Measurements from ENCODE around the gene SOX11. TPM values are rescaled to one million over a fixed set of nuclear protein-coding genes. Genes with fewer than 3 reads are reported as not detected.

The SOX11 gene
- polyA plus RNA-seq, 1 donor from 2014 or later: 146 TPM

GRCh38 chr2:5686068-5686467, 6.1 kb upstream of the SOX11 start:
- Histone ChIP-seq H3K27me3 (ENCODE audit: insufficient read depth, low read depth, low read length) (no peaks in the 10 kb centered on the region), H3K9me2 (ENCODE audit: insufficient read depth, low read length) (no peaks in the 10 kb centered on the region), H3K79me2 (replicated peaks; ENCODE audit: insufficient read depth, low read length) (peaks cover 37% of the 10 kb centered on the region), H2AFZ (ENCODE audit: low read depth, low read length) (no peak overlapping the region), H3K4me2 (ENCODE audit: low read length) (no peak overlapping the region), H3K4me3 (ENCODE audit: low read length) (no peak overlapping the region), H3K36me3 (ENCODE audit: insufficient read depth, low read length) (no peaks in the 10 kb centered on the region), H3K27ac (ENCODE audit: low read length) (no peak overlapping the region), H3F3A (ENCODE audit: insufficient read depth, low read length, poor library complexity, severe bottlenecking) (peaks cover 4% of the 10 kb centered on the region), H3K9ac (ENCODE audit: low read length) (no peak overlapping the region), H4K20me1 (ENCODE audit: insufficient read depth) (no peaks in the 10 kb centered on the region), H3K9me3 (ENCODE audit: low read length) (no peaks in the 10 kb centered on the region)
- TF ChIP-seq CTCF (IDR thresholded peaks at IDR 0.05; ENCODE audit: poor library complexity, severe bottlenecking): no peak
- TF ChIP-seq POLR2AphosphoS5 (IDR thresholded peaks at IDR 0.05): no peak
- TF ChIP-seq TAF1 (IDR thresholded peaks at IDR 0.05; ENCODE audit: low read depth): no peak
- TF ChIP-seq EP300 (conservative IDR thresholded peaks at IDR 0.05; ENCODE audit: poor library complexity, severe bottlenecking): no peak
- TF ChIP-seq RAD21 (conservative IDR thresholded peaks at IDR 0.05): no peak
- no peak for TF ChIP-seq MXI1 (conservative IDR thresholded peaks at IDR 0.05; ENCODE audit: poor library complexity, severe bottlenecking)
- TF ChIP-seq EZH2 (IDR thresholded peaks at IDR 0.05; ENCODE audit: borderline replicate concordance, insufficient read depth, low read length, poor library complexity, severe bottlenecking): no peak
- no peak for TF ChIP-seq SMC3 (conservative IDR thresholded peaks at IDR 0.05; ENCODE audit: poor library complexity)
- no peak for TF ChIP-seq REST (IDR thresholded peaks at IDR 0.05; ENCODE audit: borderline replicate concordance)

- Histone ChIP-seq H3K4me3 (ENCODE audit: low read length) (no peak overlapping the region), H3K9me3 (ENCODE audit: low read length) (no peaks in the 10 kb centered on the region), H3K79me2 (replicated peaks; ENCODE audit: insufficient read depth, low read length) (peaks cover 37% of the 10 kb centered on the region), H3F3A (ENCODE audit: insufficient read depth, low read length, poor library complexity, severe bottlenecking) (peaks cover 4% of the 10 kb centered on the region), H3K36me3 (ENCODE audit: insufficient read depth, low read length) (no peaks in the 10 kb centered on the region), H3K27me3 (ENCODE audit: insufficient read depth, low read depth, low read length) (no peaks in the 10 kb centered on the region), H3K9ac (ENCODE audit: low read length) (no peak overlapping the region), H2AFZ (ENCODE audit: low read depth, low read length) (no peak overlapping the region), H3K9me2 (ENCODE audit: insufficient read depth, low read length) (no peaks in the 10 kb centered on the region), H3K4me2 (ENCODE audit: low read length) (no peak overlapping the region), H4K20me1 (ENCODE audit: insufficient read depth) (no peaks in the 10 kb centered on the region), H3K27ac (ENCODE audit: low read length) (no peak overlapping the region)
- TF ChIP-seq RAD21 (conservative IDR thresholded peaks at IDR 0.05) (no peak), EZH2 (IDR thresholded peaks at IDR 0.05; ENCODE audit: borderline replicate concordance, insufficient read depth, low read length, poor library complexity, severe bottlenecking) (no peak), EP300 (conservative IDR thresholded peaks at IDR 0.05; ENCODE audit: poor library complexity, severe bottlenecking) (no peak), CTCF (IDR thresholded peaks at IDR 0.05; ENCODE audit: poor library complexity, severe bottlenecking) (no peak), MXI1 (conservative IDR thresholded peaks at IDR 0.05; ENCODE audit: poor library complexity, severe bottlenecking) (no peak), REST (IDR thresholded peaks at IDR 0.05; ENCODE audit: borderline replicate concordance) (no peak), POLR2AphosphoS5 (IDR thresholded peaks at IDR 0.05) (no peak), TAF1 (IDR thresholded peaks at IDR 0.05; ENCODE audit: low read depth) (no peak), SMC3 (conservative IDR thresholded peaks at IDR 0.05; ENCODE audit: poor library complexity) (no peak)
Measured at GRCh38 chr2:5686536-5686935, 5.6 kb upstream of the SOX11 start.
